GM18511 (cell line): Measurements from ENCODE around the gene DGCR2.
"Not testable (repeated sequence)": the region's sequence is repeated elsewhere in the genome, so short reads cannot be mapped to it uniquely, and the experiment has no call there.

Source experiments
- ATAC-seq: cut with Tn5 transposase; IDR thresholded peaks from one replicate; pipeline ENCODE4 v1.9.1; 2021; ENCODE audit warnings: mild to moderate bottlenecking, moderate library complexity; ENCODE audit not compliant: unreplicated experiment

DGCR2 gene

DNA sequence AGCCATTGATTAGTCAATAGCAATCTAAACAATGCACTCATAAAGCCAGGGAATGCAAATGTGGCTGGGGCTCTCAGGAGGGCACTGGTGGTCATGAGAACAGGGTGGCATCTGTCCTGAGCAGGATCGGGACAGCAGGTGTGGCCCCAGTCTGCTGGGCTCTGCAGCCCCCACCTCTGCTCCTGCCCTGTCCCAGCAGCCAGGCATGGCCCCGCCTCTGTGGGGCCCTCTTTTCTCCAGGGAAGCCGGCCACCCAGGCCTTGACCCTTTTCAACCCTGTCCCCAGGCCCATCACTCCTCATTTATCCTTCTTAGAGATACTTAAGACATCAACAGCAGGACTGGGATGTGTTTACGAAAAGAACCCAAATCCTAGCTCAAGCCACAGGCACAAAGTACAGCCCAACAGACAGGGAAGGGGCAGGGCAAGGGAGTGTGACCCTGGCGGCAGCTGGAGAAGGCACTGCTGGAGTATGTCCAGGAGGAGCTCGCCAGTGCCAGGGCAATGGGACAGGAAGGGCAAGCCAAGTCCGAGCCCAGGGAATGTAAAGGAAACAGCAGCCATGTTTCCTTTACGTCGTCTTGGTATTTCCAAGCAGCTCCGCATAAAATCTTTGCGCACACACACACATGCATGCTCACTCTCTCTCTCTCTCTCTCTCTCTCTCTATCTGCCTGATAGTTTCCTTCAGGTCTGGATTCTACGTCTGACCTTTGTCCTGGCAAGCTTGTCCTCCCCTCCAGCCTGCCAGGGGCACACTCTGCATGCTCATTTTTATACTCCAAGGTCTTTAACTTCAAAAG lies 59.9 kb downstream of the DGCR2 start:
- ATAC-seq, result no peak

GRCh38 chr22:19061471-19062138 lies 60.6 kb downstream of the DGCR2 start:
- ATAC-seq, result no peak

DNA sequence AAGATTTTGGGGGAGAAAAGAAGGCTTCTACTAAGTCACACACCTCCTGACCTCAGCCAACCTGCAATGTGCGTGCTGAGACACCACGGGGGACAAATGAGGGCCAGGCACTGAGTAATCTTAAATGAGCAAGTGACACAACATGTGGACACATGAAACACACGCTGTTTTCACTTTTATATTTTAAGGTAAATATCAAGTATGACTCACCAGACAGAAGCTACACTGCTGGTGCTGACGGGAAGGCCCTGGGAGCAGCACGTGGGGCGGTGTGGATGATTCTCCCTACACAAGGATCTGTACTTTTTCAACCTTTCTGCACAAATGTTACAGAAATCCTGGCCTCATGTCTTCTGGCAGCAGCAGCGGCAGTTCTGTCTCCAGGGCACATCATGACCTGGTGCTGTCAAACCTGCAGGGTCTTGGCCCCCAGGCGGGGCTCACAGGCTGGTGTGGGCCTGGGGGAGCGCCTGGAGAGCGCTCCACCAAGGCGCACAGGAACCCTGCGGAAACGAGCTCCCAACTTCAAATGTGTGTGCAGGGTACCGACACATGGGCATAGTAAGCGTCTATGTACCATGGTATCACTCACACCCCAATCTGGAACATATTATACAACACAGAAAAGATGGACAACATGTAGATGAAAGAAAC lies 61.7 kb downstream of the DGCR2 start:
- ATAC-seq, result no peak

DNA sequence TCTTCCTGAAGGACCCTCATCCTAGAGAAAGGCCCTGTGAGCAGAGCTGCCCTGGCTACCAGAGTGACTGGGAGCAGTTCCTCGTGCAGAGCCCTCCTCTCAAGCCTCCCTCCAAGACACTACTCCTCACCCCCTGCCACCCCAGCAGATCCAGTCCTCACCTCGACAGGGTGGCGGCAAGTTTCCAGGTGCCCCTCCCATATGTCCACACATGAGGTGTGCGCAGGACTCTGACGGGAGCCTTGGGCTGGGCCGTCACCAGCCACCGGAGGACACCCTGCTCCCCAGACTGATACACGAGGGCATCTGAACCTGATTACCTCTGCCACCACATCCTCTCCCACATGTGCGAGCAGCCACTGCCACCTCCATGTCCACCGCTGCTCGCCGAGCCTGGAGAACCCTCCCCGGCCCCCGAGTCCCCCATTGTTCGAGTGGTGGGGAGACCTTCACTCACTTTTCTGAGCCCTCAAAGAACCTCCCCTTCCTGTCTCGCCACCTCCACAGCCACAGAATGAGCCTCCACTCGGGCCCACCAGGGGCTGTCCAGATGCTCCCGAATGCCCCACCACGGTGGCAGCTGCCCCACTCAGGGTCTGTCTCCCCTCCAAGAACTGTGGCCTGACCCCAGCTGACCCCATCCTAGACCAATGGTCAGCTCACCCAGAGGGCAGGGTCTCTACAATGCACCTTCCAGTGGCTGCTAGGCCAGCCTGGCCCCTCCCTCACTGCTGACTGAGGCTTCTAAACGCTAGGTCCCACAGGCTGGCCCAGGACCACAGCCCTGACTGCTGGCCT lies 62.5 kb downstream of the DGCR2 start:
- ATAC-seq, result no peak

GRCh38 chr22:19058713-19059451 lies 63.3 kb downstream of the DGCR2 start:
- no peak for ATAC-seq

DNA sequence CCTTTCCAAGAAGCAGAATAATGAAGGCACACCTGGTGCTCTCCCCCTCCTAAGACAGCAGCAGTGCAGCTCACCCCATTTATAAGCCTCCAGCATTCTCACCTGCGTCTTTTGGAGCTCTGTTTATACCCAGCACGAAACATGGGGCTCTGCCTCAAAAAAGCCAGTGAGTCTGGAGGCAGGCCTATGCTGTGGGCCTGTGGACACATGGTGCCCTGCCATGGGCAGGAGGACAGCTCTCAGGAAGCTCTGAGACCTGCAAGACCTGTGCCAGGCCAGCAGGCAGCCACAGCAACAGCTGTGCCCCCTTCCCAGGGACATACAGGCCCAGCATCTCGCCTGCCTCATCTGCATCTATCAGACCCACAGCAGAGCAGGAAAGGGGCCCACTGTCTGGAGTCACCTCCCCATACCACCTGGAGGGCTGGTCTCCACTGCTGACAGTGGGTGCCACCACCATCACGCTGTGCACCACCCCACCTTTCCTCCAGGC lies 64.2 kb downstream of the DGCR2 start:
- ATAC-seq, result no peak

DNA sequence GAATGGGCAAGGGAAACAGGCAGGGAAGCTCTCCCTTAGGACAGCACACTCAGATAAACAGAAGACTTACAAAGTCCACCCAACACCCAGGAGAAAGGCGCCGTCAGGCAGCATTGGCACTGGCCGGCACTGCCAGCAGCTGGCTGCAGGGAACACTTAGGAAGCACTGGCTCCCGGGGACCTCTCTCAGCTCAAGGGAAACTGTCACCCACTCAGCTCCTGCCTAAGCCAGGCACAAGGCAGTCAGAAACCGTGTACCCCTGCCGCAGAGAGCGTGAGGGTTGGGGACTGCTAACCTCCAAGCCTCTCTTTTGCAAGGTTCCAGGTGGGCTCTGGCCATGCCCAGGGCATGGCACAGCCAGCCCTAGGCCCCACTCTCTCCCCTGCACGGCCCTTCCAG lies 64.7 kb downstream of the DGCR2 start:
- no peak for ATAC-seq

DNA sequence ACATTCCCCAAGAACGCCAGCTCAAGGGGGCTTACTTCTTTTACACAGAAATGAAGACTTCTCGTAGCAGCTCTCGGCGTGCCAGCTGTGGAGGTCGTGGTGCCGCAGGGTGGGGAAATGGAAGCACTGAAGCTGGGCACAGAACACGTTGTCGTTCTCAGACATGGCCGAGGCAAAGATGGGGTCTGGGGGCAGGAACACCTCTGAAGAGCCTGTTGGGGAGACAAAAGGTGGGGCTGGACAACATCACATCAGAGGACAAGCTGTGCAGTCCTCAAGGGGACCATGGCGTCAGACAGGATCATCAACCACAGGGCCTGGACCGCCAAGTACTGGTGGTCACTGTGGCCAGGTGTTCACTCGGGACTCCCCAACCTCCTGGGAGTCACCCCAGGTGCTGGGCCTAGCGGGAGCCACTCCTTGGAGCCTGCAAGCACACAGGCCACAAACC lies 65.2 kb downstream of the DGCR2 start:
- no peak for ATAC-seq

DNA sequence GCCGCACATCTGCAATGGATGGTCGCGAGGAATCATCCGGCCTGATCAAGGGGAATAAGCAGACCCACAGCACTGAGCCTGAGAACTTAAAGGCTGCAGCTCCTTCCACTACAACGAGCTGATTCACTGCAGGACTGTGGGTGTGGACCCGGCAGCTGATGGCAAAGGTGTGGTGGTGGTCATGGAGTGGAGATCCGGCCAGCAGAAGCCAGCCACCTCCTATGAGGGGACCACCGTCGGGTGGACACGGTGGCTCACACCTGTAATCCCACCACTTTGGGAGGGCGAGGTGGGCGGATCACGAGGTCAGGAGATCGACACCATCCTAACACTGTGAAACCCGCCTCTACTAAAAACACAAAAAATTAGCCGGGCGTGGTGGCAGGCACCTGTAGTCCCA lies 66.4 kb downstream of the DGCR2 start:
- ATAC-seq, result no peak

DNA sequence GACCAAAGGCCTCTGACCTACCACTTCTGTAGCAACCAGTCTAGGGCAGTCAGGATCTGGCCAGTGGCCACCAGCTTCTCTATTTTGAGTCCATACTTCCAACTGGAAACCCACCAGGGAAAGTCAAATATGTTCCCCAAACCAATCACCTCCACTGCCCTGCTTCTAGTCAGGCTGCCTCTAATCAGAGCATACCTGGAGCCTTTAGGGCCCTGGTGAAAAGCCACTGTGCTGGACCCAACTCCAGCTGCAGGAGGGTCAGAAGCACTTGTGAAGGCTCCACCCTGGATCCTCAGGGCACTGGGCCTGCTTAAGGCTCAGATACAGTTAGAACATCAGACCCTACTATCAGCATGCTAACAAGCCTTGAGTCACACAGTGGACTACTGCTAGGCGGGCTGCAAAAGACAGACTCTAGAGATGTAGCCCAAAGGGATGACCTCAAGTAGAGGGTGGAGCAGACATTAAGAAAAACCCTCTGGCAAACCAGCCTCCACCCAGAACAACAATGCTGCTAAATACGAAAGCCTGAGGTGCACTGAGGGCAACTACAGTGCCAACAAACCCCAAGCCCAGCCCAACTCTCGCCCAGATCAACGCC lies 69.2 kb downstream of the DGCR2 start:
- no peak for ATAC-seq

- no peak for ATAC-seq
Measured at GRCh38 chr22:19051381-19052072, 70.7 kb downstream of the DGCR2 start.

DNA sequence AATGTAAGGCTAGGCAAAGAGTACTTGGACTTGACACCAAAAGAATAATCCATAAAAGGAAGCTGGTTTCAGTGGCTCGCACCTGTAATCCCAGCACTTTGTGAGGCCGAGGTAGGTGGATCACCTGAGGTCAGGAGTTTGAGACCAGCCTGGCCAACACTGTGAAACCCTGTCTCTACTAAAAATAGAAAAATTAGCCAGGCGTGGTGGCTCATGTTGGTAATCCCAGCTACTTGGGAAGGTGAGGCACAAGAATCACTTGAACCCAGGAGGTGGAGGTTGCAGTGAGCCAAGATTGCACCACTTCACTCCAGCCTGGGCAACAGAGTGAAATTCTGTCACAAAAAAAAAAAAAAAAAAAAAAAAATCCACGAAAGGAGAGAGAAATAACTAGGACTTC lies 71.4 kb downstream of the DGCR2 start:
- ATAC-seq, result not testable (repeated sequence)

GRCh38 chr22:19050117-19050516 lies 72.1 kb downstream of the DGCR2 start:
- no peak for ATAC-seq

DNA sequence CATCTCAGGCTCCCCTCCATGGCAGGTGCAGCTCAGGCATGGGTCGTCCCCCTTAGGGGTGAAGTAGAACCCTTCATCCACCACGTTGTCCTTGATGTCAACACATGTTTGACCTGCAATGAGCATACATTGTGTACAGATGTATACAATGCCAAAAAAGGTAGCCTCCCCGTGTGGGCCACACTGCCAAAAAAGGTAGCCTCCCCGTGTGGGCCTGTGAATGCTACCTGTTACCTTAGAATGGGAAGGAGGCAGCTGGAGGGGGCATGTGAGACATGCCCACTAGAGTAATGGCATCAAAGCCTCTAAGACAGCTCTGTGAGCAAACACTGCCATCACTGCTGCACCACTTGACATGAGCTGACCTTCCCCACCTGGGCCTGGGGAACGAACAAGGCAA lies 73.7 kb downstream of the DGCR2 start:
- no peak for ATAC-seq

DNA sequence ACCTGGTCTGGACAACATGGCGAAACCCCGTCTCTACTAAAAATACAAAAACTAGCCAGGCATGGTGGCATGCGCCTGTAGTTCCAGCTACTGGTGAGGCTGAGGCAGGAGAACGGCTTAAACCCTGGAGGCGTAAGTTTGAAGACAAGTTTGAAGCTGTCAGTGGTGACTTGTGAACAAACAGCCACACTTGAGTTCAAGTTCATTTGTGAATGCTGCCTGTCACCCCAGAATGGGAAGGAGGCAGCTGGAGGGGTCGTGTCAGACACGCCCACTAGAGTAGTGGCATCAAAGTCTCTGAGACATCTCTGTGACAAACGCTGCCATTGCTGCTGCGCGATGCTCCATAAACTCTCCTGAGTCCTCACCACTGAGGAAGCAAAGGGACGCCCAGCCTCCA lies 74.2 kb downstream of the DGCR2 start:
- ATAC-seq, result no peak

DNA sequence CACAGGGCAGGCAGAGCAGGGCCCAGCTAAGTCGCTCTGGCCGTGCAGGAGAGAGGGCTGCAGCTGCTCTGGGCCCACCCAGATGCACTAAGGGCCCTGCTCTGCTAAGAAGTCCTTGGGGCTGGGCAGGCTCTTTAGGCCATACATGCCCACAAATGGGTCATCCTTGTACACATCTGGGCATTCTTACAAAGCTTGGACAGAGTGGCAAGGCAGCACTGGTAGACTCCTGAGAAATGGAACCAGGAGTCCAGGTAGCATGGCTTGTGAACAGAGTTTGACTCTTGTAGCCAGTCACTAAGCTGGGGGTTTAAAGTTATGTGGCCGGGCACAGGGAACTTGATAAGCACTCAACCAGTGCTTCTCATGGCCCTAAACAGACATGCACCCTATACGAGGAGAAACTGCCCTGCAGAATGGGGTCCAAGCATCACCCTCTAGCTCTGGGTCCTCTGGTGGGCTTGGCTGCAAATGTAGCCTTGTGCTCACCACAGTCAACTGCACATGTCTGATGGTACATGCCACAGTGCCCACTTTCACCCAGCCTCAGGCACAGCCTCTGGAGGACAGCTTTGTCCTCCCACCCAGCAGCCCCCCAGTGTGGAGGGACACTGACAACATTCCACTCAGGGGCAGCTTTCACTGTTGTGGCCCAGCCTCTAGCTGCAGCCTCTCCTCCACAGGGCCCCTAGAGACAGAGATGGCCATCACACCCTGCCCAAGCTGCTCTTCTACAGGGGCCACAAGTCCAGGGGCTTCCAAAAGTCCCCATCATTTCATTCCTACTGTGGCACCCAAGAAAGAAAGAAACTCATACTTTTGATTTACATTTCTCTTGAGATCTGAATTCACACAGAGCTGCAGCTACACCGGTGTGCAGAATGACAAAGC lies 75.2 kb downstream of the DGCR2 start:
- no peak for ATAC-seq

DNA sequence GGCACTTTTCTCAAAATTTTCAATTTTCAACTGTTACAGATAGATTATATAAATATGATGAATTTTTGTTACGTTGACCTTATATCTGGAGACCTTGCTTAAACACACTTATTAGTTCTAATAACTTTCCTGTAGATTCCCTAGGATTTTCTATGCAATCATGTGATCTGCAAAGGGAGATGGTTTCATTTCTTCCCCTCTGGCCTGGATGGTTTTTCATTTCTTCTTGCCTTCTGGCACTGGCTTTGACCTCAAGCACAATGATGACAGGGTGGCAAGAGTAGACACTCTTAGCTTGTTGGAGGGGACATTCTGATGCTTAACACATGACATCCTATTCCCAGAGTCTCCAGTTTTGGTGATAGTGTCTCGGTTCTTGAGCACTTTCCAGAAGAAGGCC lies 75.9 kb downstream of the DGCR2 start:
- ATAC-seq, result no peak

- ATAC-seq, result no peak
Measured at GRCh38 chr22:19045094-19045493, 77.1 kb downstream of the DGCR2 start.
